NK-92 (cell line): ENCODE data around the gene COQ4.

ENCODE experiments used
- DNase-seq: peaks from one replicate; lab custom pipeline; 2025; ENCODE audit not compliant: unreplicated experiment; lab: John Stamatoyannopoulos, UW

COQ4 gene

GRCh38 chr9:128372188-128372641, 49.6 kb downstream of the COQ4 start:
- no peak for DNase-seq

- no peak for DNase-seq
Observed at GRCh38 chr9:128372784-128373183, 50.1 kb downstream of the COQ4 start.

- no peak for DNase-seq
Observed at GRCh38 chr9:128374221-128374675, 51.6 kb downstream of the COQ4 start.

- no peak for DNase-seq
Observed at GRCh38 chr9:128375865-128376264, 53.2 kb downstream of the COQ4 start.

GRCh38 chr9:128382261-128382660, 59.6 kb downstream of the COQ4 start:
- no peak for DNase-seq

DNA sequence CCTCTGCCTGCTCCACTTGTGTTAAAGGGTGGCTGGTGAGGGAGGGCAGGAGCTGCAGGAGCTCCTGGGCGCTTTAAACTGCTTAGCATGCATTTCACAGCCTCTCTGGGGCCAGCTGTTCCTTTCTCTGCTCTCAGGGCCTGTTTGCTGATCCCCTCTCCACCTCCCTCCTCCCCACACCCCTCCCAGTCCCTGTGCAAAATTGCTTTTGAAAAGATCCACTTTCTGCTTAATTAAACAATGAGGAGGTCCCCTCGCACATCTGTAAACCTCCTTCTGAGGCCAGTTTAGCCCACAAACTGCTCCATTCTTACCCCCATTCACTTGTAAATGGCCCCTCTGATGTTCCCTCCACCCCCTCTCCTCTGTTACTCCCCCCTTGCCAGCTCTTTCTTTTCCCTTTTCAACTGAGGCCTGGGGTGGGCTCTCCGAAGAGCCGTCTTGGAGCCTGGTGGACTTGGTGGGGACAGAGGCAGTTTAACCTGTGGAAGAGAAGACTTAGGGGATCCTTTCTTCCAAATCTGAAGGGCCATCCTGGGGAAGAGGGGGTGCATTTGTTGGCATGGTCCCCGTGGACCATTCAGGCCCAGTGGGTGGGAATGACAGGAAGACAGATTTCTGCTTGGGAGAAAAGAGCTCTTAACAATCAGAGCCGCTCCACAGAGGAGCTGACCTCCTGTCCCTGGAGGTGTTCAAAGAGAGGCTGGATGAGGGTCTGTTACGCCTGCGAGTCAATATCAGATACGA, 60.5 kb downstream of the COQ4 start:
- no peak for DNase-seq
